ENCODE data around the gene NBAS.
A peak's percentile ranks its signal among the peaks of the same experiment; 100 is the strongest.
"Not testable (repeated sequence)": the region's sequence is repeated elsewhere in the genome, so short reads cannot be mapped to it uniquely, and the experiment has no call there.

The NBAS gene

GRCh38 chr2:15561574-15562344 is 625 bp upstream of the NBAS start:
- H3K27ac ChIP-seq: peak overlapping the region; percentile 56
- no peak for DNase-seq (ENCODE audit: low read depth, low spot score)

DNA sequence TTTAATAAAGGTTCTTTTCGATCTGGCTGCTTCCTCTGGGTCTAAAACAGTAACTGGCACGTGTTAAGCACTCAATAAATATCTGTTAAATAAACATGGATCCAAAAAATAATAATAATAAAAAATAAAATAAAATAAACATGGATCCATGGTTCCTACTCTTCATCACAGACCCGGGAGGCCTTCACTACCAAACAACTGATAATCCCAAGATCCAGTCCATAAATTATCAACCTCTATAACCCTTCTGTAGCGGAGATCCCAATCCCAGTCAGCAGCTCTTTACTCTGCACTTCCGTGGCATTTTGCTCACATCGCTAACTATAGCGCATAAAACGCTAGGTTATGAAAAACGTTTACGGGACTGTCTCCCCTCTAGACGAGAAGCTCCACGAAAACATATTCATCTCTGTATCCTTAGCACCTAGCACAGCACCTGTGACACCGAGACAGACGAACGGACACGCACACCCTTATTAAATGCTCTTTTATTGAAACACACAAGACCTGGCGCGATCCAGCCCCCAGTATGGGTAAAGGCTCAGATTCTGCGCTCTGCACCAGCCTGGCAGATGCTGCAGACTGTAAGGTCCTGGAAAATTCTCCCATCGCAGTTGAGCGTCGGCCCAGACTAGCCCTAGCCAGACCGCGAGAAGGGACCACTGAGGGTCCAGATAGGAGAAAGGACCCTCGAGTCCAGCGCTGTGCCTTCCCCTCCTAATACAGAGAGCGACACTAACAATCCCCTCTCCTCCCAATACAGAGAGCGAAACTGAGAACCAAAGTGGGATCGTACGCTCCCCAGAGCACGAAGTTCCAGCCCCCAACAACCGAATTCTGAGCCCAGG is 770 bp downstream of the NBAS start:
- H3K27ac ChIP-seq: peak overlapping the region; percentile 56

GRCh38 chr2:15559379-15560139 is 1.6 kb downstream of the NBAS start:
- H3K27ac ChIP-seq: no peak overlapping the region
- DNase-seq (ENCODE audit: low read depth, low spot score): no peak

More for the DNA sequence above, 770 bp downstream of the NBAS start:
- no peak for DNase-seq (ENCODE audit: low read depth, low spot score)

DNA sequence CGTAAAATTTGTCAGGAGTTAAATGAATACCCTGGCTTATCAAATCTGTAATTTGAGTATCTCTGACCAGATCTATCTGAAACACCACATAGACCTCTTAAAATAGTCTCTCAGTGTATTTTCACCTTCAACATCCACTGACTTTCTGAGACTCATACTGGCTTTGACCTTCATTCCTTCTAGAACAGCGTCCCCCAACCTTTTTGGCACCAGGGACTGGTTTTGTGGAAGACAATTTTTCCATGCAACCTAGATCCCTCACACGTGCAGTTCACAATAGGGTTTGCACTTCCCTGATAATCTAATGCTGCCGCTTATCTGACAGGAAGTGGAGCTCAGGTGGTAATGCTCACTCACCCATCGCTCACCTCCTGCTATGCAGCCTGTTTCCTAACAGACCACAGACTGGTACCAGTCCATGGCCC is 3.2 kb downstream of the NBAS start:
- peak overlapping the region; percentile 20 for H3K27ac ChIP-seq
- DNase-seq (ENCODE audit: low read depth, low spot score): no peak

GRCh38 chr2:15556311-15556930 is 4.7 kb downstream of the NBAS start:
- DNase-seq (ENCODE audit: low read depth, low spot score): no peak
- H3K27ac ChIP-seq: no peak overlapping the region

DNA sequence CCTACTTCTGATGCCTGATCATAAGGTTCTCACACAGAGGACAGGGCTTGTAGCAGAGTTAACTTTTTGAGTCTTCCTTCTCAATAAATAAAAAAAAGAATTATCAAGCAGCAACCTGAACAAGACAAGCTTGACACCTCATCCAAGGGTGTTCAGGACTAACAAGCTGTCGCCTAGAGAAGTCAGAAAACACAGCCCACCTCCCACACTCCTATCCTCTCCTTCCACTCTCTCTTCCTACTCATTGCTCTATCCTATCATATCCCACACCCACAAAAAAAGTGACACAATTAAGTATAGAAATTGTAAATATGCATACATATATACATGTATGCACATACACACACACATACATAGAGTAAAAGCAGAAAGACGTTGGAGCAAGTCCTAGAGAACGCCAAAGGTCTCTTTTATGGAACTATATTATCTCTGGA is 5.4 kb downstream of the NBAS start:
- H3K27ac ChIP-seq: peak overlapping the region; percentile 57
- no peak for DNase-seq (ENCODE audit: low read depth, low spot score)

DNA sequence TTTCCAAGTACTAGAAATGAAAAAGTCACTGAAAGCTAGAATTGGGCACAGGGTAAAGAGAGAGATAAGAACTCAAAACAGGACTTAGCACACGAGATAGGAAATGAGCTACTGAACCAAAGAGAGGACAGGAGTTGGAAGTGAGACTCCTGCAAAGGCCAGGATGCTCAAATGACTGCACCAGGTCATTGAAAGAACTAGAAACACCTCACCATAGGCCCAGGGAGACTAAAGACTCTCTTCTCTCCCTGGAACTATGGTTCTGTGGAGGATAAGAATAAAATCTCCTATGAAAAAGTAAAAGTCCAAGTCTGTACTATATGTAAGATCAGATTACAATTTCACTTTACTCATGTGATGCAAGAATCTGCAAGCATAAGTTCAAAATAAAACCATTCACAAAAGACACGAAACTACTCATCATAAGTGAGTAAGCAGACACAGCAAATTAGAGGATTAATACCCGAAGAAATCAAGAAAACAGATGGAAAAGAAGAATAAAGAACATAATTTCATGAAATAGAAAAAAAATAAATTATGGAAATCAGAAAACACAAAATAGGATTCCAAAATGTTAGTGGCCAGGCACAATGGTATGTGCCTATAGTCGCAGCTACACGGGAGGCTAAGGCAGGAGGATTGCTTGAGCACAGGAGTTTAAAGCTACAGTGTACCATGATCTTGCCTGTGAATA is 6.5 kb downstream of the NBAS start:
- no peak for DNase-seq (ENCODE audit: low read depth, low spot score)
- peak overlapping the region; percentile 57 for H3K27ac ChIP-seq

- peak overlapping the region; percentile 57 for H3K27ac ChIP-seq
Measured at GRCh38 chr2:15553951-15554350, 7.2 kb downstream of the NBAS start.

DNA sequence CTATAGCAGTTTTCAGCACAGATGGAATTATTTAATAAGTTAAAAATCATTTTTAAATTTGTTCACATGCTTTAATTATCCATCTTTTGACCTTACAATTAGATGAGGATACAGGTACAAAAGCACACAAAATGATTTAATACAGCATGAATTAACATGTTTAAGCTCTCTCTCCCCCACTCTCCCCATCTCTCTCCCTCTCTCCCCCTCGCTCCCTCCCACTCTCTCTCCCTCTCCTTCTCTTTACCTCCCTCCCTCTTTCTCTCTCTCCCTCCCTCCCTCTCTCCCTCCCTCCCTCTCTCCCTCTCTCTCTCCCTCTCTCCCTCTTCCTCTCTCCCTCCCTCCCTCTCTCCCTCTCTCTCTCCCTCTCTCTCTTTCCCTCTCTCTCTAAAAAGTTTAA is 7.6 kb downstream of the NBAS start:
- H3K27ac ChIP-seq: no peak overlapping the region
- no peak for DNase-seq (ENCODE audit: low read depth, low spot score)

More at GRCh38 chr2:15553951-15554350, 7.2 kb downstream of the NBAS start:
- no peak for DNase-seq (ENCODE audit: low read depth, low spot score)

GRCh38 chr2:15548974-15549373 is 12.2 kb downstream of the NBAS start:
- H3K27ac ChIP-seq: no peak overlapping the region
- no peak for DNase-seq (ENCODE audit: low read depth, low spot score)

DNA sequence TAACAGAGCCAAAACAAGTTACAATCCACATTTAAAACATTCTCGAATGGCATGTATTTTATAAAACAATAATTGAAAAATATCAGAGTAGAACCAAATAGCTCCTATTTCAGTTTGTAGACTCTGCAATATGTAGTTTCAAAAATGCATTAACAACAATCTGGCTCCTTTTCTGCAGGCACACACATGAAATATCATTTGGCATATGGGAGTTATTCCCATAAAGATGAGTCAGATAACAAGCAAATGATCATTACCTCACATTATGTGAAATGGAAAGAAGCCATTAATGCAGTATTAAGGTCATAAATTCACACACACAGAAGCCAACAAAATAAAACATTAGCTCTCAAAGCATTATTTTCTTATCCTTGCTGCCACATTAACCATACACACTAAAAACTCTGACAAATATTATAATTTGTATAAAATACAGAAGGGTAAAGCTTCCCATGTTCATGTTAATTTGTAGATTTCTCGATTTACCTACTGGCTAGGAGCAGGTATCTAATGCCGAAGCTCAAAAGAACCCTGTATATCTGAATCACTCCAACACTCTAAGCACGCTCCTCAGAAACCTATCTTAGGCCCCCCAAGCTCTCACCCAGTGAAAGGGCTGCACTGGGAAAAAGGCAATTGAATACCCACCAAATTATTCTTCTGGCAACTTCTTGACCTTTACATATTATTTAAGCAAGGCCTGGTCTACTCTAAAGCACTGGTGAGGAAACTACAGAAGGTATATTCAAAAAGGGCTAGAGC is 13.8 kb downstream of the NBAS start:
- no peak overlapping the region for H3K27ac ChIP-seq
- DNase-seq (ENCODE audit: low read depth, low spot score): no peak

DNA sequence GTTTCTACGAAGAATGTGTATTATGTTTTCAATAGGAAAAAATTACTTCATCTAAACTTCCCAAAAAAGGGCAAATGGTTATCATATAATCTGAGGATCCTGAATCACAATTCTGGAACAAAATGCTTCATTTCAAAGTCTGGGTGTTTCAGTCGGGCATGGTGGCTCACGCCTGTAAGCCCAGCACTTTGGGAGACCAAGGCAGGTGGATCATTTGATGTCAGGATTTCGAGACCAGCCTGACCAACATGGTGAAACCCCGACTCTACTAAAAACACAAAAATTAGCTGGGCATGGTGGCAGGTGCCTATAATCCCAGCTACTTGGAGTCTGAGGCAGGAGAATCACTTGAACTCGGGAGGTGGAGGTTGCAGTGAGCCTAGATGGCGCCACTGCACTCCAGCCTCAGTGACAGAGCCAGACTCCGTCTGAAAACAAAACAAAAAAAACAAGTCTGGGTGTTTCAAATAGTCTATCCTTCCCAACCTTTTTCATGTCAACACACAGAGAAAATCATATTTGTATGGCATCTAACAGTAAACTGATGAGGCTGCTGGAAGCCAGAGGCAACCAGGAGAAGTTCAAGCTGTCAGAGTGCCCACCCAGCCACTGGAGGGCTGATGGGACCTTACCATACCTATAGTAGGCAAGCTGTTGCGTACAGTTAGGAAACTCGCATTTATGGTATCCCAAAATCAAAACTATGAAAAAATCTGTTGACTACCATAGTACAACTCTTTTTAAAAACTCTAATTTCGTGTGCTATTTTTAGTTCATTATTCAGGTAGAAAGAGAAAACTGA is 14.6 kb downstream of the NBAS start:
- DNase-seq (ENCODE audit: low read depth, low spot score): no peak
- no peak overlapping the region for H3K27ac ChIP-seq

- no peak overlapping the region for H3K27ac ChIP-seq
- DNase-seq (ENCODE audit: low read depth, low spot score): no peak
Measured at GRCh38 chr2:15544227-15544626, 16.9 kb downstream of the NBAS start.

DNA sequence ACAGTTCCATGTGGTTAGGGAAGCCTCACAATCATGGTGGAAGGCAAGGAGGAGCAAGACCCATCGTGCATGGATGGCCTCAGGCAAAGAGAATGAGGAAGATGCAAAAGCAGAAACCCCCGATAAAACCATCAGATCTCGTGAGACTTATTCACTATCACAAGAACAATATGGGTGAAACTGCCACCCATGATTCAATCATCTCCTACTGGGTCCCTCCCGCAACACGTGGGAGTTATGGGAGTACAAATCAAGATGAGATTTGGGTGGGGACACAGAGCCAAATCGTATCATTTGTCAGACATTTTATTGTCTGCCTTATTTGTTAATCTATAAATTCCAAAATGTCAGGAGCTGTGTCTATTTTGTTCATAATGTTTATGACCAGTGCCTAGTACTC is 17.6 kb downstream of the NBAS start:
- no peak overlapping the region for H3K27ac ChIP-seq
- DNase-seq (ENCODE audit: low read depth, low spot score): no peak

- H3K27ac ChIP-seq: no peak overlapping the region
- DNase-seq (ENCODE audit: low read depth, low spot score): no peak
Measured at GRCh38 chr2:15543053-15543452, 18.1 kb downstream of the NBAS start.

DNA sequence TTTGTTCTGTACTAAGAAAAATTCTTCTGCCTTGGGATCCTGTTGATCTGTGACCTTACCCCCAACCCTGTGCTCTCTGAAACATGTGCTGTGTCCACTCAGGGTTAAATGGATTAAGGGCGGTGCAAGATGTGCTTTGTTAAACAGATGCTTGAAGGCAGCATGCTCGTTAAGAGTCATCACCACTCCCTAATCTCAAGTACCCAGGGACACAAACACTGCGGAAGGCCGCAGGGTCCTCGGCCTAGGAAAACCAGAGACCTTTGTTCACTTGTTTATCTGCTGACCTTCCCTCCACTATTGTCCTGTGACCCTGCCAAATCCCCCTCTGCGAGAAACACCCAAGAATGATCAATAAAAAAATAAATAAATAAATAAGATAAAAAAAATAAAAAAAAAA is 18.9 kb downstream of the NBAS start:
- not testable (repeated sequence) for DNase-seq (ENCODE audit: low read depth, low spot score); H3K27ac ChIP-seq

DNA sequence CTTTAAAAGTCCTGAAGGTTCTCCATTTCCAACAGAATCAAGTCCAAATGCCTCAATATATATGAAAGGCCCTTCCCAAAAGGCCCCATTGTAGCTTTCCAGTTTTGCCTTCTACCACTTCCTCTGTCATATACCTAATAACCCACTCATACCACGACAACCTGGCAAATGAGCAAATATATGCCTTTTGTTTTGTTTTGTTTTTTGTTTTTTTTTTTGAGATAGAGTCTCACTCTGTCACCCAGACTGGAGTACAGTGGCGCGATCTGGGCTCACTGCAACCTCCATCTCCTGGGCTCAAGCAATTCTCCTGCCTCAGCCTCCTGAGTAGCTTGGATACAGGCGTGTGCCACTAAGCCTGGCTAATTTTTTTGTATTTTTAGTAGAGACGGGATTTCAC is 20.6 kb downstream of the NBAS start:
- not testable (repeated sequence) for H3K27ac ChIP-seq; DNase-seq (ENCODE audit: low read depth, low spot score)

DNA sequence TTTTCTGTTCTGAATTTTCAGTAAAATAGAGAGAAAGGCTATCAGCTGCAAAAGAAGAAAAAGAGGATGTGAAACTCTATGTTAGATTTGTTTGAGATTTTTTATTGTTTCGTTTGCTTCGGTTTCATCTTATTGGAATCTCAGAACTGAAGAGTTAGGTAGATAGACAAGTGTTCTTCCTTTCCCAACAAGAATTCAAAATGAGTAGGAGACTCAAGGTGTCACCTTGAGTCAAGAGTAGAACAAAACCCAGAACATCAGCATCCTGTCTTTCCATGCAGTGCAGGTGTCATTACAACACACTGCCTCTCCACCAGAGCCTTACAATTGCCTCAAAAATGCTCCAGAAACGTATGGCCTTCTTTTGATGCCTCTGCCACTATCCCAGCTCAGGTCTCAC is 21.1 kb downstream of the NBAS start:
- no peak for DNase-seq (ENCODE audit: low read depth, low spot score)
- no peak overlapping the region for H3K27ac ChIP-seq
